Measurements from ENCODE around the gene TET3. TPM values are rescaled to one million over a fixed set of nuclear protein-coding genes. Genes with fewer than 3 reads are reported as not detected.
A peak's percentile ranks its signal among the peaks of the same experiment; 100 is the strongest.
"Not testable (repeated sequence)": the region's sequence is repeated elsewhere in the genome, so short reads cannot be mapped to it uniquely, and the experiment has no call there.

TET3 gene
- total RNA-seq, 5 donors from 2014 or later (not counting 1 experiment from before 2014, with no cell fraction given), result 22.5 to 32.2 (median 26.8) TPM

DNA sequence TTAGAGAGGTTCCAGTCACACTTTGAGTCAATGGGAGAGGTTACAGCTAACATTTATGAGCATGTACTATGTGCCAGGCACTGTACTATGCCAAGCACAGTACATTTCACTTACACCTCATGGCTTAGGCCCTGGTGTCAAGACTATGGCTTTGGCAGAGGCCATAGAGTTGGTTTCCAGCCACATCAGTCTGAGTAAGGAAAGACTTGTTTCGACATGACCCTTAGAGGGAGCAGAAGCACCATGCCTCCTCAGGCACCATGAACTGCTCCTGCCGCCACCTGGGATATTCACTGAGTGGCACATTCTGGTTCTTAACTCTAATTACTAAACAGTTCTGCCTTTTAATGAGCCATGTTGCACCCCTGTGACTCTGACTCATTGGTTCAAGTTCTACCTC, 45.3 kb upstream of the TET3 start:
- Mint-ChIP-seq H3K4me3 (no peak overlapping the region), H3K27ac (no peak overlapping the region), H3K9me3 (no peaks in the 10 kb centered on the region), H3K27me3 (no peaks in the 10 kb centered on the region), H3K4me1 (peaks cover 74 to 81% (median 80%) of the 10 kb centered on the region in 3 donors), H3K36me3 (peaks cover 43% of the 10 kb centered on the region)
- Histone ChIP-seq H3K27me3 (replicated peaks in 1 of 2; ENCODE audit: control insufficient read depth in 2 of 2, extremely low read depth in 1 of 2, insufficient read depth in 2 of 2, low read length in 1 of 2) (no peaks in the 10 kb centered on the region), H3K27ac (ENCODE audit: low read length) (no peak overlapping the region), H3K4me3 (ENCODE audit: control insufficient read depth in 1 of 2, extremely low read depth in 1 of 2, low read length in 1 of 2) (no peak overlapping the region), H3K36me3 (ENCODE audit: control insufficient read depth in 2 of 2, extremely low read depth in 1 of 2, insufficient read depth in 1 of 2, low read length in 1 of 2) (peaks cover 0 to 32% of the 10 kb centered on the region in 2 donors), H3K9me3 (no peaks in the 10 kb centered on the region), H3K4me1 (ENCODE audit: control insufficient read depth in 1 of 2, extremely low read depth in 1 of 2, insufficient read depth in 2 of 2, low read length in 2 of 2) (peaks cover 20 to 22% of the 10 kb centered on the region in 2 experiments)
- DNase-seq, result peak in 26 of 35 experiments; percentile 3 to 58 (median 24)
- POLR2A ChIA-PET, result interaction anchor here in 1 of 2 donors (0.6 kb wide), 1 partner anchor 690 kb away, joined by 3 read pairs; no protein-coding TSS in a partner anchor
- 100% methylated on average over 1 of the region's 2 CpGs for WGBS (ENCODE audit: insufficient coverage)
- ATAC-seq (replicated peaks in 1 of 4), result peak; percentile 47 to 91 (median 64)
- CTCF ChIA-PET, result interaction anchor here (0.6 to 1.4 kb wide), 7 partner anchors 9 to 605 kb away, joined by 3 to 7 read pairs (median 3); partner anchors contain the start of genes DGUOK (in 1 of the 2) and MOB1A (in 1 of the 2)

DNA sequence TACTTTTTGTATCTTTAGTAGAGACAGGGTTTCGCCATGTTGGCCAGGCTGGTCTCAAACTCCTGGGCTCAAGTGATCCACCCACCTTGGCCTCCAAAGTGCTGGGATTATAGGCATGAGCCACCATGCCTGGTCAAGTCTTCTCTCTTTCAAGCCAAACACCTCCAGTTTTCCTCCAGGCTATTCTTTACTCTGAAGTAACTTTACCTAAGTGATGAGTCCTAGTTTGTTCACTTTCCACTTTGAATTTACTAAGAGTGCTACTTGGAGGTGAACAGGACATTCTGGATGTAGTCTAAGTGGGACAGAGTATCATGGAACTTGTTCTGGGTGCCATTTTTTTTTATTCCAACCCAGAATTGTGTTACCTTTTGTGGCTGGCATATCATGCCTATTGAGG, 44.6 kb upstream of the TET3 start:
- H3K27ac ChIP-seq (ENCODE audit: low read length); H3K9me3 Mint-ChIP-seq; H3K27me3 Mint-ChIP-seq; DNase-seq; H3K27ac Mint-ChIP-seq; H3K4me3 ChIP-seq (ENCODE audit: control insufficient read depth in 1 of 2, extremely low read depth in 1 of 2, low read length in 1 of 2); H3K27me3 ChIP-seq (replicated peaks in 1 of 2; ENCODE audit: control insufficient read depth in 2 of 2, extremely low read depth in 1 of 2, insufficient read depth in 2 of 2, low read length in 1 of 2); POLR2A ChIA-PET; H3K4me3 Mint-ChIP-seq; ATAC-seq (replicated peaks in 1 of 4); H3K9me3 ChIP-seq: not testable (repeated sequence)
- Histone ChIP-seq H3K36me3 (ENCODE audit: control insufficient read depth in 2 of 2, extremely low read depth in 1 of 2, insufficient read depth in 1 of 2, low read length in 1 of 2) (peaks cover 0 to 37% of the 10 kb centered on the region in 2 donors), H3K4me1 (ENCODE audit: control insufficient read depth in 1 of 2, extremely low read depth in 1 of 2, insufficient read depth in 2 of 2, low read length in 2 of 2) (peaks cover 20 to 22% of the 10 kb centered on the region in 2 experiments)
- CTCF ChIA-PET, result interaction anchor here in 1 of 2 donors (0.7 kb wide), 1 partner anchor 606 kb away, joined by 3 read pairs; no protein-coding TSS in a partner anchor
- WGBS (ENCODE audit: insufficient coverage), result 100% methylated on average over 1 of the region's 1 CpG
- Mint-ChIP-seq H3K4me1 (peaks cover 81 to 86% (median 85%) of the 10 kb centered on the region in 3 donors), H3K36me3 (peaks cover 48% of the 10 kb centered on the region)

DNA sequence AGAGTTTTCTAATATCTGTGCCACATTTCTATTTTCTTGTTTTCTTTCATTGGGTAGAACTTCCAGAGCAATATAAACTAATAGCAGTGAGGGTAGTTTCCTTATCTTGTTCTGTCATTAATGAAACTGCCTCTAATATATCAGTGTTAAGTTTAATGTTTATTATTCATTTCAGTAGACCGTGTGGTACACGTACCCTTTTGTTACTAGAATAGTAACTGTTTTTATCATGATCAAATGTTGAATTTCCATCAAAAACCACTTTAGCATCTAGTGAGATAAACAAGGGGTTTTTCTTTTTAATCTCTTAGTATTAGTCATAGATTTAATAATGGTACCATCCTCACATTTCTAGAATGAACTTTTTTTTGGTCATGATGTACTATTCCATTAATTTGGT, 42.0 kb upstream of the TET3 start:
- ATAC-seq (replicated peaks in 1 of 4), result no peak
- Histone ChIP-seq H3K27ac (ENCODE audit: low read length) (no peak overlapping the region), H3K4me3 (ENCODE audit: control insufficient read depth in 1 of 2, extremely low read depth in 1 of 2, low read length in 1 of 2) (no peak overlapping the region), H3K4me1 (ENCODE audit: control insufficient read depth in 1 of 2, extremely low read depth in 1 of 2, insufficient read depth in 2 of 2, low read length in 2 of 2) (peaks cover 22 to 29% of the 10 kb centered on the region in 2 experiments), H3K36me3 (ENCODE audit: control insufficient read depth in 2 of 2, extremely low read depth in 1 of 2, insufficient read depth in 1 of 2, low read length in 1 of 2) (peaks cover 3 to 41% of the 10 kb centered on the region in 2 donors), H3K27me3 (replicated peaks in 1 of 2; ENCODE audit: control insufficient read depth in 2 of 2, extremely low read depth in 1 of 2, insufficient read depth in 2 of 2, low read length in 1 of 2) (no peaks in the 10 kb centered on the region), H3K9me3 (no peaks in the 10 kb centered on the region)
- Mint-ChIP-seq H3K27ac (no peak overlapping the region), H3K9me3 (no peaks in the 10 kb centered on the region), H3K4me1 (peaks cover 85 to 88% (median 86%) of the 10 kb centered on the region in 3 donors), H3K27me3 (no peaks in the 10 kb centered on the region), H3K4me3 (no peak overlapping the region), H3K36me3 (peaks cover 44% of the 10 kb centered on the region)
- CTCF ChIA-PET, result no interaction called here
- POLR2A ChIA-PET, result interaction anchor here (0.6 to 0.7 kb wide), 2 partner anchors 39 to 159 kb away, joined by 3 to 4 read pairs; no protein-coding TSS in a partner anchor
- no peak for DNase-seq
- no CpG with 5 or more reads among the region's 2 CpGs for WGBS (ENCODE audit: insufficient coverage)

DNA sequence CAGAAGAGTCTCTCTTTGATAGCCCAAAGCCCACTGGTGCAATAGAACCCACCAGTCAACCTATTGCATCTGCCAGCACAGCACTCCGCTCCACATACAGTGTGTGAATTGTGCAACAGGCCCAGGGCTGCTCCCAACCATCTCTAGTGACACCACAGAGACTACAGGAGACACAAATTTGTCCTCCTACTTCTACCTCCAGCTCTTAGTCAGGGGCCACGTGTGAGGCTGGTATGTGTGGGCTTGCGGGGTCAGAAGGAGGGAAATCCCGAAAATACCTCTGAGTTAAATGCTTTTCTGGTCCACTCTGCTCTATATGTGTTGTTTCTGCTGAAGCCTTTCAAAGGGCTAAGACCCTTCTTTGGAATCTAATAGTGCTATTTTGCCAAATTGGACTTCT, 40.0 kb upstream of the TET3 start:
- peaks cover 6 to 51% of the 10 kb centered on the region in 2 donors for H3K36me3 ChIP-seq (ENCODE audit: control insufficient read depth in 2 of 2, extremely low read depth in 1 of 2, insufficient read depth in 1 of 2, low read length in 1 of 2)
- 64% methylated on average over 3 of the region's 4 CpGs for WGBS (ENCODE audit: insufficient coverage)
- no peak overlapping the region for H3K4me3 Mint-ChIP-seq

DNA sequence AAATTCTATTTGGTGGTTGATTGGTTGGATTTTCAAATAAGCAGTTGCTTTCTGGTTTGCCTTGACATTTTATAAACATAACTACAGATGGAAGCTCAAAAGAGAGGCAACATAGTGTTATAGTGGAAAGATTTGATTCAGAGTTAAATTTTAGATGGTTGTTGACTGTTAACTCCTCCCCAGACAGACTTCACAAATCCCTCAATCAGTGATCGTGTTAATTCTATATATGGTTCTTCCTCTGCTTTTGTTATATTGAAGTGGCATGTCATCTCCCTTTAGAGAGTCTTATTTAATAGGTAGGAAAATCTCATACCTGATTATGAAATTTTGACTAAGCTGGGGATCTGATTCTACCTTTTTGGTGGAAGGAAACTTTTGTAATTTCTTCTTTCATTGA, 38.5 kb upstream of the TET3 start:
- H3K36me3 ChIP-seq (ENCODE audit: control insufficient read depth in 2 of 2, extremely low read depth in 1 of 2, insufficient read depth in 1 of 2, low read length in 1 of 2), result peaks cover 6 to 58% of the 10 kb centered on the region in 2 donors
- Mint-ChIP-seq H3K4me3 (peak overlapping the region in 1 of 3 donors; percentile 49), H3K9me3 (no peaks in the 10 kb centered on the region), H3K27me3 (no peaks in the 10 kb centered on the region), H3K36me3 (peaks cover 48% of the 10 kb centered on the region), H3K27ac (peak overlapping the region; percentile 22 to 77), H3K4me1 (peaks cover 83 to 88% (median 85%) of the 10 kb centered on the region in 3 donors)
- H3K27ac ChIP-seq (ENCODE audit: low read length), result no peak overlapping the region
- ChIA-PET POLR2A (interaction anchor here in 1 of 2 donors (0.7 kb wide), 1 partner anchor 174 kb away, joined by 4 read pairs; no protein-coding TSS in a partner anchor), CTCF (no interaction called here)
- H3K4me3 ChIP-seq (ENCODE audit: control insufficient read depth in 1 of 2, extremely low read depth in 1 of 2, low read length in 1 of 2), result no peak overlapping the region
- H3K4me1 ChIP-seq (ENCODE audit: control insufficient read depth in 1 of 2, extremely low read depth in 1 of 2, insufficient read depth in 2 of 2, low read length in 2 of 2), result peaks cover 32 to 38% of the 10 kb centered on the region in 2 experiments
- H3K9me3 ChIP-seq, result no peaks in the 10 kb centered on the region
- no peaks in the 10 kb centered on the region for H3K27me3 ChIP-seq (replicated peaks in 1 of 2; ENCODE audit: control insufficient read depth in 2 of 2, extremely low read depth in 1 of 2, insufficient read depth in 2 of 2, low read length in 1 of 2)
- ATAC-seq (replicated peaks in 1 of 4) (peak in 1 of 4 experiments; percentile 67), DNase-seq (no peak)
- no CpG with 5 or more reads among the region's 1 CpG for WGBS (ENCODE audit: insufficient coverage)

More for the DNA sequence above, 40.0 kb upstream of the TET3 start:
- Histone ChIP-seq H3K9me3 (no peaks in the 10 kb centered on the region), H3K4me1 (ENCODE audit: control insufficient read depth in 1 of 2, extremely low read depth in 1 of 2, insufficient read depth in 2 of 2, low read length in 2 of 2) (peaks cover 24% of the 10 kb centered on the region in 2 experiments), H3K27me3 (replicated peaks in 1 of 2; ENCODE audit: control insufficient read depth in 2 of 2, extremely low read depth in 1 of 2, insufficient read depth in 2 of 2, low read length in 1 of 2) (no peaks in the 10 kb centered on the region), H3K4me3 (ENCODE audit: control insufficient read depth in 1 of 2, extremely low read depth in 1 of 2, low read length in 1 of 2) (no peak overlapping the region), H3K27ac (ENCODE audit: low read length) (no peak overlapping the region)
- no peak for DNase-seq
- ChIA-PET POLR2A (no interaction called here), CTCF (no interaction called here)
- H3K4me1 Mint-ChIP-seq, result peaks cover 84 to 88% (median 85%) of the 10 kb centered on the region in 3 donors
- H3K27me3 Mint-ChIP-seq, result no peaks in the 10 kb centered on the region
- H3K9me3 Mint-ChIP-seq, result no peaks in the 10 kb centered on the region
- no peak for ATAC-seq (replicated peaks in 1 of 4)
- H3K36me3 Mint-ChIP-seq, result peaks cover 48% of the 10 kb centered on the region
- peak overlapping the region; percentile 29 to 80 for H3K27ac Mint-ChIP-seq

DNA sequence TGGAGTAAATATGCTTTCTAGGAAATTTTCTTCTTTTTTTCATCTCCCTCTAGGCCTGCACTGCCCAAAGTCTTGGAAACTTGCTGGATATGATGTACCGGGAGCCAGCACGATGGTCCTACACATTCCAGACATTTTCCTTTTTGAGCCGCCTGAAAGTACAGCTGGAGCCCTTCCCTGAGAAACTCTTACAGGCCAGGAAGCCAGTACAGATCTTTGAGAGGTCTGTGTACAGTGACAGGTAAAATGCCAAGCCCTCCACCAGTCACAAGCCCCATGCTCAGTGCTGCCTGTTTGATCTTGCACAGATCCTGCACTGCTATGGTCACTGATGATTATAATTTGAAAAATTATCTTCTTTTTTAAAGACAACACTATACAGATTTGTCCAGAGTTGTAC, 38.0 kb upstream of the TET3 start:
- Histone ChIP-seq H3K4me3 (ENCODE audit: control insufficient read depth in 1 of 2, extremely low read depth in 1 of 2, low read length in 1 of 2) (no peak overlapping the region), H3K9me3 (no peaks in the 10 kb centered on the region), H3K36me3 (ENCODE audit: control insufficient read depth in 2 of 2, extremely low read depth in 1 of 2, insufficient read depth in 1 of 2, low read length in 1 of 2) (peaks cover 6 to 63% of the 10 kb centered on the region in 2 donors), H3K4me1 (ENCODE audit: control insufficient read depth in 1 of 2, extremely low read depth in 1 of 2, insufficient read depth in 2 of 2, low read length in 2 of 2) (peaks cover 35 to 38% of the 10 kb centered on the region in 2 experiments), H3K27ac (ENCODE audit: low read length) (no peak overlapping the region), H3K27me3 (replicated peaks in 1 of 2; ENCODE audit: control insufficient read depth in 2 of 2, extremely low read depth in 1 of 2, insufficient read depth in 2 of 2, low read length in 1 of 2) (no peaks in the 10 kb centered on the region)
- Mint-ChIP-seq H3K9me3 (no peaks in the 10 kb centered on the region), H3K4me3 (peak overlapping the region in 1 of 3 donors; percentile 49), H3K36me3 (peaks cover 49% of the 10 kb centered on the region), H3K27ac (peak overlapping the region; percentile 22 to 77), H3K27me3 (no peaks in the 10 kb centered on the region), H3K4me1 (peaks cover 84 to 88% (median 86%) of the 10 kb centered on the region in 3 donors)
- 100% methylated on average over 1 of the region's 3 CpGs for WGBS (ENCODE audit: insufficient coverage)
- DNase-seq (no peak), ATAC-seq (replicated peaks in 1 of 4) (peak in 1 of 4 experiments; percentile 28)
- ChIA-PET CTCF (no interaction called here), POLR2A (no interaction called here)
